D721Med (cell line): ENCODE measurements around the gene PCDHB16.
"Not testable (repeated sequence)": the region's sequence is repeated elsewhere in the genome, so short reads cannot be mapped to it uniquely, and the experiment has no call there.

ENCODE experiments used
- DNase-seq: peaks from one replicate; pipeline ENCODE4 v3.0.0; 2011; ENCODE audit warnings: low spot score; ENCODE audit not compliant: insufficient read length
- FAIRE-seq: peaks from 2 replicates; lab custom pipeline; 2011; peaks lifted over from hg19 to GRCh38; lab: Jason Lieb, UNC
- TF ChIP-seq, protein P1 (sequence below): IDR thresholded peaks from 2 replicates; pipeline ENCODE4 v1.5.1; 2012; ENCODE audit warnings: mild to moderate bottlenecking, control low read depth; ENCODE audit not compliant: insufficient read depth; ENCODE audit errors: missing control alignments

Gene PCDHB16

DNA sequence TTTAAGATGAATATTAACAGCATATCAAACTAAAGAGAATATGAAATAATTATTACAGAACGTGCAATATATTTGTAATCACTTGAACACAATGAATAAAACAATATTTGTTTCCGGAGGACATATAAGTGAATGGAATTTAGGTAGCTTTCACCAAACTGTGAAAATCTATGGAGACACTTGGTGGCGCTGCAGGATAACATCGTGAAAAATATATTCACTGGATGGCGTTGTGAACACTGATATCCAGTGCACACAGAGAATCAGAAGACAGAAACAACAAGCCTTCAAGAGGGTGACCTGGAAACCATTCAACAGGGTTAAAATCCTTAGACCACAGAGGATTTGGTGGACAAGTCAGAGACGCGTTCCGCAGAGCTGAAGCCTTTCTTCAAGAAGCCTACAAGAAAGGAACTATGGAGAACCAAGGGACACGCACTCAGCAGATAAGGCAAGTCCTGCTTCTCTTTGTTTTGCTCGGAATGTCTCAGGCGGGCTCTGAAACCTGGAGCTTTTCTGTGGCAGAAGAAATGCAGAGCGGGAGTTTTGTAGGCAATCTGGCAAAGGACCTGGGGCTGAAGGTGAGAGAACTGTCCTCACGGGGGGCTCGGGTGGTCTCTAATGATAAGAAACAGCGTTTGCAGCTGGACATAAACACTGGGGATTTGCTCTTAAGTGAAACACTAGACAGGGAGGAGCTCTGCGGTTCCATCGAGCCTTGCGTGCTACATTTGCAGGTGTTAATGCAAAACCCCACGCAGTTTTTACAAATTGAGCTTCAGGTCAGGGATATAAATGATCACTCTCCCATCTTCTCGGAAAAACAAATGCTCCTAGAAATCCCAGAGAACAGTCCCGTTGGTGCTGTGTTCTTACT lies 17.4 kb downstream of the PCDHB16 start, which contains the start of gene PCDHB11:
Gene PCDHB11, plus strand, starts transcription at position 269 of the 877 bp plus-strand sequence. Its CDS starts 148 bp downstream, at position 417.
- FAIRE-seq, result peak; percentile 95
- TF ChIP-seq, protein P1, sequence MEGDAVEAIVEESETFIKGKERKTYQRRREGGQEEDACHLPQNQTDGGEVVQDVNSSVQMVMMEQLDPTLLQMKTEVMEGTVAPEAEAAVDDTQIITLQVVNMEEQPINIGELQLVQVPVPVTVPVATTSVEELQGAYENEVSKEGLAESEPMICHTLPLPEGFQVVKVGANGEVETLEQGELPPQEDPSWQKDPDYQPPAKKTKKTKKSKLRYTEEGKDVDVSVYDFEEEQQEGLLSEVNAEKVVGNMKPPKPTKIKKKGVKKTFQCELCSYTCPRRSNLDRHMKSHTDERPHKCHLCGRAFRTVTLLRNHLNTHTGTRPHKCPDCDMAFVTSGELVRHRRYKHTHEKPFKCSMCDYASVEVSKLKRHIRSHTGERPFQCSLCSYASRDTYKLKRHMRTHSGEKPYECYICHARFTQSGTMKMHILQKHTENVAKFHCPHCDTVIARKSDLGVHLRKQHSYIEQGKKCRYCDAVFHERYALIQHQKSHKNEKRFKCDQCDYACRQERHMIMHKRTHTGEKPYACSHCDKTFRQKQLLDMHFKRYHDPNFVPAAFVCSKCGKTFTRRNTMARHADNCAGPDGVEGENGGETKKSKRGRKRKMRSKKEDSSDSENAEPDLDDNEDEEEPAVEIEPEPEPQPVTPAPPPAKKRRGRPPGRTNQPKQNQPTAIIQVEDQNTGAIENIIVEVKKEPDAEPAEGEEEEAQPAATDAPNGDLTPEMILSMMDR, result peak; percentile 21
- DNase-seq, result no peak

DNA sequence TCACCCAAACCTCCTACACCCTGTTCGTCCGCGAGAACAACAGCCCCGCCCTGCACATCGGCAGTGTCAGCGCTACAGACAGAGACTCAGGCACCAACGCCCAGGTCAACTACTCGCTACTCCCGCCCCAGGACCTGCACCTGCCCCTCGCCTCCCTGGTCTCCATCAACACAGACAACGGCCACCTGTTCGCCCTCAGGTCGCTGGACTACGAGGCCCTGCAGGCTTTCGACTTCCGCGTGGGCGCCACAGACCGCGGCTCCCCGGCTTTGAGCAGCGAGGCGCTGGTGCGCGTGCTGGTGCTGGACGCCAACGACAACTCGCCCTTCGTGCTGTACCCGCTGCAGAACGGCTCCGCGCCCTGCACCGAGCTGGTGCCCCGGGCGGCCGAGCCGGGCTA lies 18.9 kb downstream of the PCDHB16 start:
- DNase-seq, FAIRE-seq: not testable (repeated sequence)

- not testable (repeated sequence) for DNase-seq, FAIRE-seq
Observed at GRCh38 chr5:141201646-141202045, 19.5 kb downstream of the PCDHB16 start.

DNA sequence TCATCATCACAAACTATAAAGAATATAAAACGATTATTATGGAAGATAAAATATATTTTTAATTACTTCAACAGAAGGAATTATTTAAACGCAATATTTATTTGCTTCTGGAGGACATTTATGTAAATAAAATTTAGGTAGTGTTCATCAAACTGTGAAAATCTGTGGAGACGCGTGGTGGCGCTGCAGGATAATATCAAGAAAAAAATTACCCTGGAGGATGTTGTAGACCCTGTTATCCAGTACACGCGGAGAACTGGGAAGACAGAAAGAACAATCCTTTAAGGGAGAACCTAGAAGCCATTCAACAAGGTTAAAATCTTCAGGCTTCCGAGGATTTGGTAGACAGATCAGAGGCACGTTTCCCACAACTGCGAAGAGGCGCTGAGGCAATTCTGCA lies 26.3 kb downstream of the PCDHB16 start, which contains the start of gene PCDHB12:
Gene PCDHB12, plus strand, starts transcription at position 242 of the 400 bp plus-strand sequence. CDS start 189 bp downstream, outside the sequence.
- TF ChIP-seq, protein P1, result no peak
- no peak for FAIRE-seq
- DNase-seq, result no peak

DNA sequence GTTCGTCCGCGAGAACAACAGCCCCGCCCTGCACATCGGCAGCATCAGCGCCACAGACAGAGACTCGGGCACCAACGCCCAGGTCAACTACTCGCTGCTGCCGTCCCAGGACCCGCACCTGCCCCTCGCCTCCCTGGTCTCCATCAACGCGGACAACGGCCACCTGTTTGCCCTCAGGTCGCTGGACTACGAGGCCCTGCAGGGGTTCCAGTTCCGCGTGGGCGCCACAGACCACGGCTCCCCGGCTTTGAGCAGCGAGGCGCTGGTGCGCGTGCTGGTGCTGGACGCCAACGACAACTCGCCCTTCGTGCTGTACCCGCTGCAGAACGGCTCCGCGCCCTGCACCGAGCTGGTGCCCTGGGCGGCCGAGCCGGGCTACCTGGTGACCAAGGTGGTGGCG lies 28.1 kb downstream of the PCDHB16 start:
- DNase-seq, FAIRE-seq: not testable (repeated sequence)

GRCh38 chr5:141210849-141211248 lies 28.7 kb downstream of the PCDHB16 start:
- not testable (repeated sequence) for FAIRE-seq, DNase-seq

- not testable (repeated sequence) for DNase-seq
- FAIRE-seq, result peak; percentile 93
Observed at GRCh38 chr5:141213656-141214339, 31.6 kb downstream of the PCDHB16 start, which contains the start of gene PCDHB13. PCDHB13 (plus strand) TSS chr5:141213919; CDS start chr5:141214124, 205 bp downstream.

- FAIRE-seq, DNase-seq: not testable (repeated sequence)
Observed at GRCh38 chr5:141214583-141214982, 32.4 kb downstream of the PCDHB16 start.

DNA sequence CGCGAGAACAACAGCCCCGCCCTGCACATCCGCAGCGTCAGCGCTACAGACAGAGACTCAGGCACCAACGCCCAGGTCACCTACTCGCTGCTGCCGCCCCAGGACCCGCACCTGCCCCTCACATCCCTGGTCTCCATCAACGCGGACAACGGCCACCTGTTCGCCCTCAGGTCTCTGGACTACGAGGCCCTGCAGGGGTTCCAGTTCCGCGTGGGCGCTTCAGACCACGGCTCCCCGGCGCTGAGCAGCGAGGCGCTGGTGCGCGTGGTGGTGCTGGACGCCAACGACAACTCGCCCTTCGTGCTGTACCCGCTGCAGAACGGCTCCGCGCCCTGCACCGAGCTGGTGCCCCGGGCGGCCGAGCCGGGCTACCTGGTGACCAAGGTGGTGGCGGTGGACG lies 33.3 kb downstream of the PCDHB16 start:
- not testable (repeated sequence) for DNase-seq, FAIRE-seq

DNA sequence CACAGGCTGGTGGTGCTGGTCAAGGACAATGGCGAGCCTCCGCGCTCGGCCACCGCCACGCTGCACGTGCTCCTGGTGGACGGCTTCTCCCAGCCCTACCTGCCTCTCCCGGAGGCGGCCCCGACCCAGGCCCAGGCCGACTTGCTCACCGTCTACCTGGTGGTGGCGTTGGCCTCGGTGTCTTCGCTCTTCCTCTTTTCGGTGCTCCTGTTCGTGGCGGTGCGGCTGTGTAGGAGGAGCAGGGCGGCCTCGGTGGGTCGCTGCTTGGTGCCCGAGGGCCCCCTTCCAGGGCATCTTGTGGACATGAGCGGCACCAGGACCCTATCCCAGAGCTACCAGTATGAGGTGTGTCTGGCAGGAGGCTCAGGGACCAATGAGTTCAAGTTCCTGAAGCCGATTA lies 33.8 kb downstream of the PCDHB16 start:
- FAIRE-seq, DNase-seq: not testable (repeated sequence)

DNA sequence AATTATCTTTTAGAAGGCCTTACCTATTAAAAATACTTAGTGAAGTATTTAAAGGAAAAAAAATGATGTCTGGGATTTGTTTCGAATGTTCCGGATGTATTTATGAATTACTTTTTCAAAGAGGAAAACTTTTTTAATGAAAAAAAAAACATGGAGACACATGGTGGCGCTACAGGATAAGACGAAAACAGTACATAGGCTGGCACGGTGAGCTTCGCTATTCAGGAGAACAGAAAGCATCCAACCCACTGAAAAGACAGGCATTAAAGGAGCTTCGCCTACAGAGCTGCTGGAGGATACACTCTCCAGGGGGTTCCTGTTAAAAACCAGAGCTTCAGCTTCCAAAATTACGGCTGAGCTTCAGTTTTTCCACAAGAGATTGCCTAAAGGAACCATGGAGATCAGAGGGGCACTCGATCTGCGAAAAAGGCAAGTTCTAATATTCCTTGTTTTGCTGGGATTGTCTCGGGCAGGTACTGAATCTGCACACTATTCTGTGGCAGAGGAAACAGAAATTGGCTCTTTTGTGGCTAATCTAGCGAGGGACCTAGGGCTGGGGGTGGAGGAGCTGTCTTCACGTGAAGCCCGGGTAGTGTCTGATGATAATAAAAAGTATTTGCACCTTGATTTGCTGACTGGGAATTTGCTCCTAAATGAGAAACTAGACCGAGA lies 41.1 kb downstream of the PCDHB16 start, which contains the start of gene PCDHB14:
Gene PCDHB14, plus strand, starts transcription at position 232 of the 672 bp plus-strand sequence. Its CDS starts 163 bp downstream, at position 395.
- TF ChIP-seq, protein P1, result peak; percentile 49
- DNase-seq (no peak), FAIRE-seq (no peak)

DNA sequence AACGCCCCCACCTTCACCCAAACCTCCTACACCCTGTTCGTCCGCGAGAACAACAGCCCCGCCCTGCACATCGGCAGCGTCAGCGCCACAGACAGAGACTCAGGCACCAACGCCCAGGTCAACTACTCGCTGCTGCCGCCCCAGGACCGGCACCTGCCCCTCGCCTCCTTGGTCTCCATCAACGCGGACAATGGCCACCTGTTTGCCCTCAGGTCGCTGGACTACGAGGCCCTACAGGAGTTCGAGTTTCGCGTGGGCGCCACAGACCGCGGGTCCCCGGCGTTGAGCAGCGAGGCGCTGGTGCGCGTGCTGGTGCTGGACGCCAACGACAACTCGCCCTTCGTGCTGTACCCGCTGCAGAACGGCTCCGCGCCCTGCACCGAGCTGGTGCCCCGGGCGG lies 42.7 kb downstream of the PCDHB16 start:
- not testable (repeated sequence) for DNase-seq, FAIRE-seq

DNA sequence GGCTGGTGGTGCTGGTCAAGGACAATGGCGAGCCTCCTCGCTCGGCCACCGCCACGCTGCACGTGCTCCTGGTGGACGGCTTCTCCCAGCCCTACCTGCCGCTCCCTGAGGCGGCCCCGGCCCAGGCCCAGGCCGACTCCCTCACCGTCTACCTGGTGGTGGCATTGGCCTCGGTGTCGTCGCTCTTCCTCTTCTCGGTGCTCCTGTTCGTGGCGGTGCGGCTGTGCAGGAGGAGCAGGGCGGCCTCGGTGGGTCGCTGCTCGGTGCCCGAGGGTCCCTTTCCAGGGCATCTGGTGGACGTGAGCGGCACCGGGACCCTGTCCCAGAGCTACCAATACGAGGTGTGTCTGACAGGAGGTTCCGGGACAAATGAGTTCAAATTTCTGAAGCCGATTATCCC lies 43.2 kb downstream of the PCDHB16 start:
- DNase-seq, FAIRE-seq: not testable (repeated sequence)
